ENCODE results near the gene LDLRAD2. TPM values are rescaled to one million over a fixed set of nuclear protein-coding genes. Genes with fewer than 3 reads are reported as not detected.

The LDLRAD2 gene
- total RNA-seq, 6 experiments from 2014 or later = not detected

DNA sequence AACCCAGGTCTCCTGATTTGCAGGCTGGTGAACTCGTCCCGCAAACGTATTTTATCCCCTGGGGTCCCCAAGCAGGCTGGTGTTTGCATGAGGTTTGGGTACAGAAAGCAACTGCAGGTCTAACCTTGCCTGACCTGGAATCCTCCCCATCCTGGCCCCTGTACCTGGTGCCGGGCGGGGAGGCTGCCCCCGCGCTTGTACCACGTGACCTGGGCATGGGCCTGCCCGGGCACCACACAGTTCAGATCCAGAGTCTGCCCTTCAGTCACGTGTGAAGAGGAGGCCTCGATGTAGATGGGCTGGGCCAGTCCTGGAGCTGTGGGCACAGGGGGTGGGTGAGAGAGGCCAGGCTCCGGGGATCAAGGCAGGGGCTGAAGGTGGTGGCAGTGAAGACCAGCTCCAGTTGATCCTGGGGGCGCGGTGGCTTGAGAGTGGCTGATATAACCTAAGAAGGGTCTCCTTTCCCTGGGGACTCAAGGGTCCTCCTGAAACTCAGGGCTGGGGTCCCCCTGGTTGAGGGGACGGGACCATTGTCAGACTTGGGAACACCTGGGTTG lies 30.6 kb downstream of the LDLRAD2 start:
- no peaks in the 10 kb centered on the region for H3K4me1 ChIP-seq
- no peak for TF ChIP-seq POLR2A (IDR thresholded peaks at IDR 0.05)
- TF ChIP-seq, protein P1, sequence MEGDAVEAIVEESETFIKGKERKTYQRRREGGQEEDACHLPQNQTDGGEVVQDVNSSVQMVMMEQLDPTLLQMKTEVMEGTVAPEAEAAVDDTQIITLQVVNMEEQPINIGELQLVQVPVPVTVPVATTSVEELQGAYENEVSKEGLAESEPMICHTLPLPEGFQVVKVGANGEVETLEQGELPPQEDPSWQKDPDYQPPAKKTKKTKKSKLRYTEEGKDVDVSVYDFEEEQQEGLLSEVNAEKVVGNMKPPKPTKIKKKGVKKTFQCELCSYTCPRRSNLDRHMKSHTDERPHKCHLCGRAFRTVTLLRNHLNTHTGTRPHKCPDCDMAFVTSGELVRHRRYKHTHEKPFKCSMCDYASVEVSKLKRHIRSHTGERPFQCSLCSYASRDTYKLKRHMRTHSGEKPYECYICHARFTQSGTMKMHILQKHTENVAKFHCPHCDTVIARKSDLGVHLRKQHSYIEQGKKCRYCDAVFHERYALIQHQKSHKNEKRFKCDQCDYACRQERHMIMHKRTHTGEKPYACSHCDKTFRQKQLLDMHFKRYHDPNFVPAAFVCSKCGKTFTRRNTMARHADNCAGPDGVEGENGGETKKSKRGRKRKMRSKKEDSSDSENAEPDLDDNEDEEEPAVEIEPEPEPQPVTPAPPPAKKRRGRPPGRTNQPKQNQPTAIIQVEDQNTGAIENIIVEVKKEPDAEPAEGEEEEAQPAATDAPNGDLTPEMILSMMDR (IDR thresholded peaks at IDR 0.05) = no peak
- WGBS (ENCODE audit: insufficient coverage, low coverage, low lambda C conversion rate, missing lambda C conversion rate) = 17% methylated on average over 1 of the region's 15 CpGs
- no peak overlapping the region for H3K4me3 ChIP-seq
- no peaks in the 10 kb centered on the region for H3K36me3 ChIP-seq
- intact Hi-C loops (cut with DNase I) = no loop called here
- ATAC-seq (peak in 1 of 4 donors; percentile 3), DNase-seq (no peak)
- no peak overlapping the region for H3K27ac ChIP-seq
- H3K9me3 ChIP-seq = no peaks in the 10 kb centered on the region
- H3K27me3 ChIP-seq = no peaks in the 10 kb centered on the region

DNA sequence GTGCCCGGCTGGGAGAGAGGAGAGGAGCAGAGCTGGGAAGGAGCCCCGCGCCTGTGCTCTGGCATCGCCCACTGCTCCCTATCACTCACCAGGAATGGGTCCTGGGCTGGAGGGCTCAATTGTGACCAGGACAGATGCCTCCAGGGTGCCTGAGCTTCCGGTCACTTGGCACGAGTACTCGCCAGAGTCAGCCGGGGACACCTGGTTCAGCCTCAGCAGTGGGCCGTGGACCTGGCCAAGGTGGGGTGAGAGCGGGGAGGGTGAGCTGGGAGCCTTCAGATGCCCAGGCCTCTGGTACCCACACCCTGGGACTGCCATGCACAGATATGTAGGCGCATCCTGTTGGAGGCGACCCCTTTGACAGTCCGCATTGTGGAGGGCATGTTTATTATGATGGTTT lies 31.1 kb downstream of the LDLRAD2 start:
- no peak for TF ChIP-seq POLR2A (IDR thresholded peaks at IDR 0.05)
- TF ChIP-seq, protein P1 (IDR thresholded peaks at IDR 0.05) = no peak

DNA sequence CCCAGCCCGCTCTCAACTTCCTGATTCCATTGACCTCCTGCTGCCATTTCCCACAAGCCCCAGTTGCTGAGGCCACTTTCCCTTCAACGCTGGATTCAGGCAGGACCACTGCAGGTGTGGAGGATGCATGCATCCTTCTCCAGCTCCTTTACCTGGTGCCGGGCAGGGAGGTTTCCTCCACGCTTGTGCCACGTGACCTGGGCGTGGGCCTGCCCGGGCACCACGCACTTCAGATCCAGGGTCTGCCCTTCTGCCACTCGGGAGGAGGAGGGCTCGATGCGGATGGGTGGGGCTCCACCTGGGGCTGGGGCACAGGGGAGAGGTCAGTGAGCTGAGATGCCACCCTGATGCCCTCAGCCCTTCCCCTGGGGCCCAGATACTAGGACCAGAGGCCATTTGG lies 31.9 kb downstream of the LDLRAD2 start:
- ATAC-seq (no peak), DNase-seq (no peak)
- no peaks in the 10 kb centered on the region for H3K36me3 ChIP-seq
- no peaks in the 10 kb centered on the region for H3K9me3 ChIP-seq
- no peaks in the 10 kb centered on the region for H3K4me1 ChIP-seq
- H3K27me3 ChIP-seq = no peaks in the 10 kb centered on the region
- no peak overlapping the region for H3K27ac ChIP-seq
- 87% methylated on average over 3 of the region's 11 CpGs for WGBS (ENCODE audit: insufficient coverage, low coverage, low lambda C conversion rate, missing lambda C conversion rate)
- intact Hi-C loops (cut with DNase I) = no loop called here
- no peak overlapping the region for H3K4me3 ChIP-seq
- no peak for TF ChIP-seq POLR2A (IDR thresholded peaks at IDR 0.05)
- TF ChIP-seq, protein P1 (IDR thresholded peaks at IDR 0.05) = no peak

More for the DNA sequence above, 31.1 kb downstream of the LDLRAD2 start:
- ATAC-seq (no peak), DNase-seq (no peak)
- Histone ChIP-seq H3K4me3 (no peak overlapping the region), H3K36me3 (no peaks in the 10 kb centered on the region), H3K9me3 (no peaks in the 10 kb centered on the region), H3K27me3 (no peaks in the 10 kb centered on the region), H3K27ac (no peak overlapping the region), H3K4me1 (no peaks in the 10 kb centered on the region)
- no CpG with 5 or more reads among the region's 13 CpGs for WGBS (ENCODE audit: insufficient coverage, low coverage, low lambda C conversion rate, missing lambda C conversion rate)
- intact Hi-C loops (cut with DNase I) = no loop called here

DNA sequence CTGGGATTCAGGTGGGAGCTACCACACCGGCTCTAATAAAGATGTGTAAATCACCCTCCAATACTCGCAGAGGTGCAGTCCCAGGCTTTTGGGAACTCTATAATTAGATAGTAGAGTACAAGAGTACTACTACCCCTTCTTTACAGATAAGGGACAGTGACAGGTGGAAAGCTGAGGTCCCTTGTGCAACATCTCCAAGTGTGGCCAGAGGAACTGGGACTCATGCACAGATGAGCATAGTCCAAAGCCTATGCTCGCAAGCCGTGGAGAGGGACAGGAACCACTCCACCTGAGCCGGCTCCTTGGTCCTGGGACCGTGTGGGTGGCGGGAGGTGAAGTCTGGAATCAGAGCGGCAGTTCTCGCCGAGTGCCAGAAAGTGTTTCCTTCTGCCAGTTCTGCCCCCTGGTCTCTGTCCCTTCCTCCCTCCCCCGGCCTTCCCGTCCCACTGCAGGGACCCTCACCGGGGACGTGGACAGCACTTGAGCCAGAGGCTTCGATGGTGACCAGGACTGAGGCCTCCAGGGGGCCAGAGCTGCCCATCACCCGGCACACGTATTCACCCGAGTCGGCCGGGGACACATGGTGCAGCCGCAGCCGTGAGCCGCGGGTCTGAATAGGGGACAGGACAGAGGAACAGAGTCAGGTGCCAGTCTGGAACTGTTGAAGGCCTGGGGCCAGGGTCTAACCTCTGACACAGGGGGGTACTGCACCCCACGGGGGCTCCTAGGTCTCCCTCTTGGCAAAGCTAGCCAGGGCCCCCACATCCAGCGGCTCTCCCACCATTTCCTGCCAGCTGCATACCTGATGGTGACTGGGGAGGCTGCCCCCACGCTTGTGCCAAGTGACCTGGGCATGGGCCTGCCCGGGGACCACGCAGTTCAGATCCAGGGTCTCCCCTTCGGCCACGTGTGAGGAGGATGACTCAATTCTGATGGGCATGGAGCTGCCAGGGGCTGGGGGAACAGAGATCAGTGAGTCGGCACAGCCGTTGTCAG lies 33.9 kb downstream of the LDLRAD2 start:
- Histone ChIP-seq H3K36me3 (no peaks in the 10 kb centered on the region), H3K27me3 (no peaks in the 10 kb centered on the region), H3K27ac (no peak overlapping the region), H3K4me3 (no peak overlapping the region), H3K4me1 (no peaks in the 10 kb centered on the region), H3K9me3 (no peaks in the 10 kb centered on the region)
- ATAC-seq (no peak), DNase-seq (peak in 1 of 3 donors; percentile 52)
- WGBS (ENCODE audit: insufficient coverage, low coverage, low lambda C conversion rate, missing lambda C conversion rate) = 85% methylated on average over 10 of the region's 33 CpGs
- TF ChIP-seq POLR2A (IDR thresholded peaks at IDR 0.05) = no peak
- TF ChIP-seq, protein P1 (IDR thresholded peaks at IDR 0.05) = no peak
- intact Hi-C loops (cut with DNase I) = no loop called here
